ENCODE data around the gene LMNB1.
"Not testable (repeated sequence)": the region's sequence is repeated elsewhere in the genome, so short reads cannot be mapped to it uniquely, and the experiment has no call there.

LMNB1 gene

DNA sequence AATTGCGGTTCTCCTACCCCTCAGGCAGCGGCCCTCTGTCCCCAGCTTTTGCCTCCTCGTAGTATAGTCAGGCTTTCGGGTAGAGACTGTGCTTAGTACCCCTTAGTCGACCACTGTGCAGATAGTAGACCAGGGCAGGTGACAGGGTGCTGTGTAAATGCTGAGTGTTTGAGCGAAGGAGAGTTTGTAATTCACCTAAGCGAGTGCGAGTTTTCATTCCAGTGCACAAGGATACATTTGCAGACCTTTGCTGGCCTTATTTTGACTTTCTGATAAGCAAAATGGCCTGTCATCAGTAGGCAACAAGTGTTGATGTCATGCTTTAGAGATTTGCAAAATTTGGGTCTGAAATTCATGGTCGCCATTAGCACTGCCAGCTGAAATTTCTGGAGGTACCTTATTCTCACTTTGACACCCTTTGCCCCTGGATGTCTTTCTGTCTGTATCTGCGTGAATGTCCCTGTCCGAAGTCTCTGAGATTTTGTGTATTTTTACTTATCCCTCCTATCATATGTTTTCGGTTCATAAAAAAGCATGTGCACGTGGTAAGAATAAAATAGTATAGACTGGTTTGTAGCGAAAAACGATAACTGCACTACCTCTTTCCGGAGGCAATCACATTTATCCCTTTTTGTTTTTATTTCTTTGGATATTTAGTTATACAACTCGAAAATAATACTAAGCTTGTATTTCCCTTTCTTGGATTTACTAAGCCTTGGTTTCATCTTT, 1.9 kb downstream of the LMNB1 start:
- DNase-seq = no peak

GRCh38 chr5:126780165-126780827, 3.4 kb downstream of the LMNB1 start:
- DNase-seq = peak; percentile 76

- DNase-seq = not testable (repeated sequence)
Observed at GRCh38 chr5:126788409-126788808, 11.5 kb downstream of the LMNB1 start.

DNA sequence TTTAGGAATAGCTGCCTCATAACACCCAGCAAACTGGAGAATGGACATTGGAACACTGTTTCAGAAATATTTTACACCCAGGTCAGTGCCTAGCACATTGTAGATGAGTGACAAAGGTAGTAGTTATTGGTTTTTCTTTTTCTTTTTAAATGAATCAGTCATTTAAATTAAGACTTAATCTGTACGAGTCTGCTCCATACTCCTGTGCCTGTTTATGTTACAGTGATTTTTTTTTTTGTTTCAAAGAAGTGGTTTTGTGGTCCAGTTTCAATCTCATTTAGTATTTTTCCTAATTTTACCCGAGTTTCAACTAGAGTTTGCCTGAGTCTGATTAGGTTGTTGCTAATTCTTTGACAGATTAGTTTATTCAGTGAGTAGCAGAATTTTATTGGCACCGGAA, 16.2 kb downstream of the LMNB1 start:
- DNase-seq = no peak

GRCh38 chr5:126793648-126794047, 16.7 kb downstream of the LMNB1 start:
- not testable (repeated sequence) for DNase-seq

DNA sequence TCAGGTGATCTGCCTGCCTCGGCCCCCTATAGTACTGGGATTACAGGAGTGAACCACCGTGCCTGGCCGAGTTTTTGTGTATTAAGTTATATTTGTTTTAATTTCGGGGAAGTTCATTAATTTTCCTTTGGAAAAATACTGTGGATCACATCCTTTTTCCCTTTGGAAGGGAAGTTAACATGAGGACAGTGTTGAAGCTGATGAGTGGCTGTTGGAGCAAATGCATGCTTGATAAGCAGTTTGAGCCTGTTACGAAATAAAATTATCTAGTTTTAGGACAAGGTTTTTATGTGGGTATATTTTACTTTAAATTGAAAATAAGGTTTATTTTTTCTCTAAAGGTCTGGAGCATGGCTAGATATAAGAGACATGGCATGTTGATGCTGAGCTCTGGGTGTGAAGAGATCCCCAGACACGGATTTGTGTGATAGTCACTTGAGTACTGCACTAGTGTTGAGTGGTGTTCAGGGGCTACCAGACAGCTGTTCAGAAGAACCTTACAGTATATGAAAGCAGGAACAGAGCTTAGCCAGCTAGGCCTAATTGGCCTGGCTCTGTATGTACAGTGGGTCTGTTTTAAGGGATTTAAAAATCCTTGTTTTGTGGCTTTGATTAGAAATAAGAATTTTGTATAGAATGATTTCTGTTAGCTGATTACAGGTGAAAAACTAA, 17.4 kb downstream of the LMNB1 start:
- DNase-seq = no peak

GRCh38 chr5:126799780-126800179, 22.8 kb downstream of the LMNB1 start:
- no peak for DNase-seq

- DNase-seq = no peak
Observed at GRCh38 chr5:126801174-126801991, 24.4 kb downstream of the LMNB1 start.

- peak; percentile 61 for DNase-seq
Observed at GRCh38 chr5:126801992-126802294, 25.0 kb downstream of the LMNB1 start.

- DNase-seq = no peak
Observed at GRCh38 chr5:126805063-126805462, 28.1 kb downstream of the LMNB1 start.

- DNase-seq = peak; percentile 35
Observed at GRCh38 chr5:126808521-126808988, 31.6 kb downstream of the LMNB1 start.

DNA sequence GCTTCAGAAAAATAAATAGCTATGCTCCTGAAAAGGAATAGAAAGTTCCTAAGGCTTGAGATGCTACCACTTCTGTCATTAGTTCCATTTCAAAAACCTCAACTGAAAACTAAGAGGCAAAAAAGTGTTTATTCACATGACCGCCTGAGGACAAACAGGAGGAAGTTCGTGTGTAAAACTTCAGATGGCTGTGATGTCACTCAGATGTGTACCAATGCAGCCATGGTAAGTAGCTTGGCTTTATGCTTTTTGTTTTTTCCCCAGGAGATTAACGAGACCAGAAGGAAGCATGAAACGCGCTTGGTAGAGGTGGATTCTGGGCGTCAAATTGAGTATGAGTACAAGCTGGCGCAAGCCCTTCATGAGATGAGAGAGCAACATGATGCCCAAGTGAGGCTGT, 33.0 kb downstream of the LMNB1 start:
- peak; percentile 29 for DNase-seq

- peak; percentile 18 for DNase-seq
Observed at GRCh38 chr5:126810596-126811380, 33.9 kb downstream of the LMNB1 start.

GRCh38 chr5:126811515-126812198, 34.7 kb downstream of the LMNB1 start:
- DNase-seq = peak; percentile 71

GRCh38 chr5:126812199-126812570, 35.2 kb downstream of the LMNB1 start:
- peak; percentile 15 for DNase-seq

- not testable (repeated sequence) for DNase-seq
Observed at GRCh38 chr5:126813799-126814198, 36.9 kb downstream of the LMNB1 start.

GRCh38 chr5:126814721-126815404, 37.9 kb downstream of the LMNB1 start:
- no peak for DNase-seq

GRCh38 chr5:126816649-126817048, 39.7 kb downstream of the LMNB1 start:
- peak; percentile 20 for DNase-seq

DNA sequence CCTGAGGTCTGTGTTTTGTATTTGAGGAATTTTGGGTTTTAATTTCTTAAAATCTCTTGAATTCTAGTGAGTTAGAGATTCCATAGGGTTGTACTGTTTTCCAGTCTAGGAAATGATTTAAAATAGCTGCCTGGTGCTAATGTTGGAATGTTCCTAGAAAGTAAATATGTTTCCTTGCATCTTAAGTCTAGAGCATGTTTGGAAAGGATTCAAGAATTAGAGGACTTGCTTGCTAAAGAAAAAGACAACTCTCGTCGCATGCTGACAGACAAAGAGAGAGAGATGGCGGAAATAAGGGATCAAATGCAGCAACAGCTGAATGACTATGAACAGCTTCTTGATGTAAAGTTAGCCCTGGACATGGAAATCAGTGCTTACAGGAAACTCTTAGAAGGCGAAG, 41.8 kb downstream of the LMNB1 start:
- no peak for DNase-seq

DNA sequence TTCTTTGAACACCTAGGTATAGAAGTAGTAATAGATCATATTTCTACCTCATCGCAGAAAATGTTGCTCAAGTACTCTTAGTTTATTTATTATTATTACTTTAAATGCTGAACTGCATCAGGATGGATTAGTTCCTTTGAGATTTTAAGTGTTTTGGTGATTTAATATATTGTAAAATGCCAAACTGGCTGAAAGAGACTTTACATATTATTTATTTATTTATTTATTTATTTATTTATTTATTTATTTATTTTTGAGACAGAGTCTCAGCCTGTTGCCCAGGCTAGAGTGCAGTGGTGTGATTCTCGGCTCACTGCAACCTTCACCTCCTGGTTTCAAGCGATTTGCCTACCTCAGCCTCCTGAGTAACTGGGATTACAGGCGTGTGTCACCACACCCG, 42.3 kb downstream of the LMNB1 start:
- no peak for DNase-seq

GRCh38 chr5:126826619-126827215, 49.8 kb downstream of the LMNB1 start:
- no peak for DNase-seq
